Effector CD4-positive, alpha-beta T cell (primary cell): ENCODE measurements around the gene WDR13.
"Not testable (repeated sequence)": the region's sequence is repeated elsewhere in the genome, so short reads cannot be mapped to it uniquely, and the experiment has no call there.

Experiments
- DNase-seq: peaks from one replicate; pipeline ENCODE4 v3.0.0-alpha.2; 2020

WDR13 gene

GRCh38 chrX:48595929-48596328, 1.4 kb upstream of the WDR13 start:
- DNase-seq = no peak

GRCh38 chrX:48598614-48599013, 1.3 kb downstream of the WDR13 start:
- no peak for DNase-seq

GRCh38 chrX:48599341-48599740, 2.0 kb downstream of the WDR13 start:
- no peak for DNase-seq

GRCh38 chrX:48600226-48600625, 2.9 kb downstream of the WDR13 start:
- no peak for DNase-seq

- DNase-seq = no peak
These were observed 4.6 kb downstream of the WDR13 start for GRCh38 chrX:48601741-48602394.

- no peak for DNase-seq
These were observed 7.4 kb downstream of the WDR13 start for GRCh38 chrX:48604701-48605100.

GRCh38 chrX:48606091-48606490, 8.8 kb downstream of the WDR13 start:
- DNase-seq = no peak

GRCh38 chrX:48611703-48612102, 14.4 kb downstream of the WDR13 start:
- DNase-seq = no peak

- DNase-seq = no peak
These were observed 16.3 kb downstream of the WDR13 start for GRCh38 chrX:48613502-48614160.

- no peak for DNase-seq
These were observed 19.3 kb downstream of the WDR13 start for GRCh38 chrX:48616576-48616975.

GRCh38 chrX:48617542-48618340, 20.4 kb downstream of the WDR13 start:
- no peak for DNase-seq

- DNase-seq = no peak
These were observed 29.4 kb downstream of the WDR13 start for GRCh38 chrX:48626401-48627298.

- DNase-seq = peak; percentile 23
These were observed 34.2 kb downstream of the WDR13 start for GRCh38 chrX:48631376-48632090.

GRCh38 chrX:48632207-48632606, 34.9 kb downstream of the WDR13 start:
- no peak for DNase-seq

- no peak for DNase-seq
These were observed 39.0 kb downstream of the WDR13 start for GRCh38 chrX:48636301-48636700.

GRCh38 chrX:48636776-48637175, 39.5 kb downstream of the WDR13 start:
- no peak for DNase-seq

- DNase-seq = no peak
These were observed 48.4 kb downstream of the WDR13 start for GRCh38 chrX:48645669-48646068.

GRCh38 chrX:48648336-48648751, 51.1 kb downstream of the WDR13 start:
- DNase-seq = peak; percentile 11

- no peak for DNase-seq
These were observed 51.8 kb downstream of the WDR13 start for GRCh38 chrX:48649102-48649501.

- not testable (repeated sequence) for DNase-seq
These were observed 54.8 kb downstream of the WDR13 start for GRCh38 chrX:48652055-48652579.

- not testable (repeated sequence) for DNase-seq
These were observed 57.5 kb downstream of the WDR13 start for GRCh38 chrX:48654746-48655145.
